Measurements from ENCODE around the gene NPDC1.

The NPDC1 gene

GRCh38 chr9:137064880-137065164 is 18.8 kb upstream of the NPDC1 start:
- no peak for TF ChIP-seq USF1 (IDR thresholded peaks at IDR 0.05)
- no peak for TF ChIP-seq TEAD4 (IDR thresholded peaks at IDR 0.05)
- TF ChIP-seq EP300 (IDR thresholded peaks at IDR 0.05; ENCODE audit: borderline replicate concordance), result no peak
- TF ChIP-seq CEBPB (IDR thresholded peaks at IDR 0.05), result no peak
- TF ChIP-seq CREB1 (IDR thresholded peaks at IDR 0.05; ENCODE audit: low read depth), result no peak
- TF ChIP-seq REST (IDR thresholded peaks at IDR 0.05; ENCODE audit: low read depth), result no peak
- no peak for TF ChIP-seq TCF12 (IDR thresholded peaks at IDR 0.05; ENCODE audit: low read depth)
- TF ChIP-seq TAF1 (IDR thresholded peaks at IDR 0.05; ENCODE audit: low read depth), result no peak
- no peak for TF ChIP-seq ZBTB7A (IDR thresholded peaks at IDR 0.05; ENCODE audit: low read depth)
- no peak for TF ChIP-seq RAD21 (IDR thresholded peaks at IDR 0.05; ENCODE audit: low read depth)
- TF ChIP-seq MAX (IDR thresholded peaks at IDR 0.05), result no peak

- TF ChIP-seq RAD21 (IDR thresholded peaks at IDR 0.05; ENCODE audit: low read depth) (peak; percentile 73), REST (IDR thresholded peaks at IDR 0.05; ENCODE audit: low read depth) (peak; percentile 43; the same call in 1 of the 2 replicates), TEAD4 (IDR thresholded peaks at IDR 0.05) (no peak), MAX (IDR thresholded peaks at IDR 0.05) (peak; percentile 69)
These were observed 18.3 kb upstream of the NPDC1 start for GRCh38 chr9:137064027-137064879.

GRCh38 chr9:137063311-137064026 is 17.5 kb upstream of the NPDC1 start:
- TF ChIP-seq RAD21 (IDR thresholded peaks at IDR 0.05; ENCODE audit: low read depth), result no peak
- TF ChIP-seq TEAD4 (IDR thresholded peaks at IDR 0.05), result no peak

GRCh38 chr9:137062384-137062783 is 16.4 kb upstream of the NPDC1 start:
- TF ChIP-seq ZBTB7A (IDR thresholded peaks at IDR 0.05; ENCODE audit: low read depth) (no peak), REST (IDR thresholded peaks at IDR 0.05; ENCODE audit: low read depth) (no peak), TEAD4 (IDR thresholded peaks at IDR 0.05) (no peak), FOXM1 (IDR thresholded peaks at IDR 0.05; ENCODE audit: borderline replicate concordance, low read depth) (no peak), USF1 (IDR thresholded peaks at IDR 0.05) (no peak), TCF12 (IDR thresholded peaks at IDR 0.05; ENCODE audit: low read depth) (no peak), NFIC (IDR thresholded peaks at IDR 0.05) (no peak), CEBPB (IDR thresholded peaks at IDR 0.05) (no peak)

Data from Ishikawa (cell line).